ENCODE data around the gene KCNE1.

KCNE1 gene

DNA sequence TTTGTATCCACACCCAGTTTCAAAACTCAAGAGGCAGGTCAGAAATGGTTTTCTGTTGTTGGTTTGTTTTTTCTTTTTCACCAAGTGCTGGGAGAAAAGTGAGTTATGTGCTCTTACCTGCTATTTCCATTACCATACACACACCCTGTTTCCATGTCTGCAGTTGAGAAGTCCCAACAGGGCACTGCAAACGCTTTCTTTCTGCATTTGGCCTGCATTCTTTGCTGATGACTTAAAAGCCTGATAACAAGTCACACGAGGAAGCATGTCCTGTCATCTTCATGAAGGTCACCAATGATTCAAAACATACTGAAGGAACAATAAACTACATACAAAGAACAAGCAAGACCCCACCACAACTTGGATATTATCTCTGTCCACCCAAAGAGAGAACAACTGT lies 24.8 kb upstream of the KCNE1 start:
- no peaks in the 10 kb centered on the region for H3K9me3 ChIP-seq (ENCODE audit: insufficient read depth, low read depth, low read length)
- H3K4me1 ChIP-seq (ENCODE audit: insufficient read depth, low read length, poor library complexity, severe bottlenecking) = no peaks in the 10 kb centered on the region
- H3K4me2 ChIP-seq (ENCODE audit: low read depth, low read length, poor library complexity, severe bottlenecking) = no peak overlapping the region
- no peaks in the 10 kb centered on the region for H4K20me1 ChIP-seq (ENCODE audit: insufficient read depth, low read length, poor library complexity, severe bottlenecking)
- TF ChIP-seq CTCF (conservative IDR thresholded peaks at IDR 0.05; ENCODE audit: low read length) = no peak
- no peak for TF ChIP-seq EZH2phosphoT487 (IDR thresholded peaks at IDR 0.05; ENCODE audit: borderline replicate concordance)
- no peaks in the 10 kb centered on the region for H3K36me3 ChIP-seq (ENCODE audit: insufficient read depth, low read length)
- H2AFZ ChIP-seq (ENCODE audit: low read length) = no peak overlapping the region
- no peaks in the 10 kb centered on the region for H3K79me2 ChIP-seq (ENCODE audit: insufficient read depth, low read length)
- no peaks in the 10 kb centered on the region for H3F3A ChIP-seq (ENCODE audit: low read depth)
- H3K27me3 ChIP-seq (ENCODE audit: insufficient read depth, low read length, poor library complexity, severe bottlenecking) = no peaks in the 10 kb centered on the region
- H3K9me2 ChIP-seq (replicated peaks; ENCODE audit: low read depth, low read length) = no peaks in the 10 kb centered on the region
- no peak overlapping the region for H3K4me3 ChIP-seq (ENCODE audit: low read length, poor library complexity, severe bottlenecking)
- no peak overlapping the region for H3K9ac ChIP-seq (ENCODE audit: low read depth, low read length, poor library complexity, severe bottlenecking)

DNA sequence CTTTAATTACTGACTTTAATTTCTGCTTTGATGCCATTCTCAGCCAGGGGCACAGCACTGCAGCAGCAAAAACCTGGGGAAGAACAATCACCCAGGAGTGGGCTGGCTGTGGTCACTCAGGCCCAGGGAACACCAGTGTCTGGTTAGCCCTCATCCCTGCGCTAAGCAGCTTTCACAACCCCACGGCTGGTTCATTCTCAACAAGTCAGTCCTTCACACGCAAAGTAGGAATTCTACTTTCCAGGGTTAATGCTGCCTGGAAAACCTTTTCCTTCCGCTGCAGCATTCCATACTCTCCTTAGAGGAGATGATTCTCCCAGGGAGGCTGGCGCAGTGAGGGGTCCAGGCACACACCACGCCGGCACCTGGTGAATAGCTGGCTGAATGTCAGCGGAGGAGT lies 24.3 kb upstream of the KCNE1 start:
- Histone ChIP-seq H2AFZ (ENCODE audit: low read length) (no peak overlapping the region), H3K4me2 (ENCODE audit: low read depth, low read length, poor library complexity, severe bottlenecking) (no peak overlapping the region), H3K4me1 (ENCODE audit: insufficient read depth, low read length, poor library complexity, severe bottlenecking) (no peaks in the 10 kb centered on the region), H3K9ac (ENCODE audit: low read depth, low read length, poor library complexity, severe bottlenecking) (no peak overlapping the region), H3K79me2 (ENCODE audit: insufficient read depth, low read length) (no peaks in the 10 kb centered on the region), H4K20me1 (ENCODE audit: insufficient read depth, low read length, poor library complexity, severe bottlenecking) (no peaks in the 10 kb centered on the region), H3K4me3 (ENCODE audit: low read length, poor library complexity, severe bottlenecking) (no peak overlapping the region), H3K9me2 (replicated peaks; ENCODE audit: low read depth, low read length) (no peaks in the 10 kb centered on the region), H3F3A (ENCODE audit: low read depth) (no peaks in the 10 kb centered on the region), H3K36me3 (ENCODE audit: insufficient read depth, low read length) (no peaks in the 10 kb centered on the region), H3K27me3 (ENCODE audit: insufficient read depth, low read length, poor library complexity, severe bottlenecking) (no peaks in the 10 kb centered on the region), H3K9me3 (ENCODE audit: insufficient read depth, low read depth, low read length) (no peaks in the 10 kb centered on the region)
- TF ChIP-seq EZH2phosphoT487 (IDR thresholded peaks at IDR 0.05; ENCODE audit: borderline replicate concordance) = no peak

- Histone ChIP-seq H3F3A (ENCODE audit: low read depth) (no peaks in the 10 kb centered on the region), H2AFZ (ENCODE audit: low read length) (no peak overlapping the region), H3K9me2 (replicated peaks; ENCODE audit: low read depth, low read length) (no peaks in the 10 kb centered on the region), H4K20me1 (ENCODE audit: insufficient read depth, low read length, poor library complexity, severe bottlenecking) (no peaks in the 10 kb centered on the region), H3K4me1 (ENCODE audit: insufficient read depth, low read length, poor library complexity, severe bottlenecking) (no peaks in the 10 kb centered on the region), H3K27me3 (ENCODE audit: insufficient read depth, low read length, poor library complexity, severe bottlenecking) (no peaks in the 10 kb centered on the region), H3K79me2 (ENCODE audit: insufficient read depth, low read length) (no peaks in the 10 kb centered on the region), H3K4me3 (ENCODE audit: low read length, poor library complexity, severe bottlenecking) (no peak overlapping the region), H3K36me3 (ENCODE audit: insufficient read depth, low read length) (no peaks in the 10 kb centered on the region), H3K9ac (ENCODE audit: low read depth, low read length, poor library complexity, severe bottlenecking) (no peak overlapping the region), H3K4me2 (ENCODE audit: low read depth, low read length, poor library complexity, severe bottlenecking) (no peak overlapping the region), H3K9me3 (ENCODE audit: insufficient read depth, low read depth, low read length) (no peaks in the 10 kb centered on the region)
- TF ChIP-seq CTCF (conservative IDR thresholded peaks at IDR 0.05; ENCODE audit: low read length) (no peak), EZH2phosphoT487 (IDR thresholded peaks at IDR 0.05; ENCODE audit: borderline replicate concordance) (no peak)
Measured at GRCh38 chr21:34535886-34536285, 23.9 kb upstream of the KCNE1 start.

GRCh38 chr21:34534522-34534921 lies 22.5 kb upstream of the KCNE1 start:
- H3K79me2 ChIP-seq (ENCODE audit: insufficient read depth, low read length) = no peaks in the 10 kb centered on the region
- H3K4me2 ChIP-seq (ENCODE audit: low read depth, low read length, poor library complexity, severe bottlenecking) = no peak overlapping the region
- no peaks in the 10 kb centered on the region for H3K27me3 ChIP-seq (ENCODE audit: insufficient read depth, low read length, poor library complexity, severe bottlenecking)
- H3K9me3 ChIP-seq (ENCODE audit: insufficient read depth, low read depth, low read length) = no peaks in the 10 kb centered on the region
- no peaks in the 10 kb centered on the region for H3K4me1 ChIP-seq (ENCODE audit: insufficient read depth, low read length, poor library complexity, severe bottlenecking)
- no peak for TF ChIP-seq CTCF (conservative IDR thresholded peaks at IDR 0.05; ENCODE audit: low read length)
- TF ChIP-seq EZH2phosphoT487 (IDR thresholded peaks at IDR 0.05; ENCODE audit: borderline replicate concordance) = no peak
- no peaks in the 10 kb centered on the region for H3K9me2 ChIP-seq (replicated peaks; ENCODE audit: low read depth, low read length)
- H3K9ac ChIP-seq (ENCODE audit: low read depth, low read length, poor library complexity, severe bottlenecking) = no peak overlapping the region
- H2AFZ ChIP-seq (ENCODE audit: low read length) = no peak overlapping the region
- H3K4me3 ChIP-seq (ENCODE audit: low read length, poor library complexity, severe bottlenecking) = no peak overlapping the region
- H3F3A ChIP-seq (ENCODE audit: low read depth) = no peaks in the 10 kb centered on the region
- H4K20me1 ChIP-seq (ENCODE audit: insufficient read depth, low read length, poor library complexity, severe bottlenecking) = no peaks in the 10 kb centered on the region
- H3K36me3 ChIP-seq (ENCODE audit: insufficient read depth, low read length) = no peaks in the 10 kb centered on the region
